CD14-positive monocyte (primary cell): ENCODE results near the gene TOX3. TPM values are rescaled to one million over a fixed set of nuclear protein-coding genes. Genes with fewer than 3 reads are reported as not detected.
A peak's percentile ranks its signal among the peaks of the same experiment; 100 is the strongest.

Experiments
- DNase-seq, 3 donors: peaks; one replicate each; pipeline ENCODE4 v3.0.0-alpha.2; 2011 to 2022
- H2AFZ ChIP-seq: 2 replicates; pipeline ENCODE4 v1.6.0; 2012; ENCODE audit warnings: mild to moderate bottlenecking, low read depth, low read length, inconsistent platforms; ENCODE audit not compliant: insufficient read depth, poor library complexity, severe bottlenecking
- H3K27ac ChIP-seq, 2 donors: 1 replicate in 1 of 2; 2 replicates in 1 of 2; pipeline ENCODE4 v1.5.1; 2012 to 2013; ENCODE audit warnings: low read length in 2 of 2, control low read depth in 1 of 2, inconsistent platforms in 1 of 2, low read depth in 1 of 2, mild to moderate bottlenecking in 1 of 2
- H3K27me3 ChIP-seq, 2 donors: one replicate each; pipeline versions ENCODE4 v1.6.0 to v1.6.1; 2011 to 2013; ENCODE audit warnings: low read length in 2 of 2; ENCODE audit not compliant: control insufficient read depth in 2 of 2, insufficient read depth in 2 of 2
- H3K36me3 ChIP-seq, 2 donors: replicated peaks in 1 of 2; 1 replicate in 1 of 2; 2 replicates in 1 of 2; pipeline versions ENCODE4 v1.5.1 to v1.6.1; 2012 to 2013; ENCODE audit warnings: low read length in 2 of 2, control low read depth in 1 of 2, inconsistent platforms in 1 of 2, mild to moderate bottlenecking in 1 of 2; ENCODE audit not compliant: insufficient read depth in 2 of 2, control insufficient read depth in 1 of 2
- H3K4me1 ChIP-seq, 2 donors: 1 replicate in 1 of 2; 2 replicates in 1 of 2; pipeline versions ENCODE4 v1.5.1 to v1.6.1; 2012 to 2013; ENCODE audit warnings: low read length in 2 of 2, control low read depth in 1 of 2, inconsistent platforms in 1 of 2, mild to moderate bottlenecking in 1 of 2, moderate library complexity in 1 of 2; ENCODE audit not compliant: insufficient read depth in 2 of 2, control insufficient read depth in 1 of 2
- H3K4me2 ChIP-seq: replicated peaks from 2 replicates; pipeline ENCODE3; 2012; ENCODE audit warnings: low read length, moderate library complexity, mild to moderate bottlenecking; ENCODE audit not compliant: poor library complexity, severe bottlenecking; ENCODE audit errors: extremely low read depth
- H3K4me3 ChIP-seq, 3 experiments: fragments of 200-600 bp in 1 of 3; sonication (generic) in 1 of 3; replicated peaks in 1 of 3; 1 replicate in 2 of 3; 2 replicates in 1 of 3; pipeline ENCODE4 v1.5.1; 2011 to 2013; ENCODE audit warnings: low read length in 3 of 3, mild to moderate bottlenecking in 3 of 3, control low read depth in 2 of 3, low read depth in 2 of 3, inconsistent platforms in 1 of 3, moderate library complexity in 1 of 3
- H3K79me2 ChIP-seq: 2 replicates; pipeline ENCODE4 v1.6.0; 2012; ENCODE audit warnings: mild to moderate bottlenecking, control low read depth, inconsistent platforms, low read length, moderate library complexity; ENCODE audit not compliant: insufficient read depth
- H3K9ac ChIP-seq: 2 replicates; pipeline ENCODE4 v1.6.0; 2017; ENCODE audit warnings: low read length, mild to moderate bottlenecking; ENCODE audit not compliant: insufficient read depth, poor library complexity, severe bottlenecking
- H3K9me3 ChIP-seq, 2 donors: replicated peaks in 1 of 2; 1 replicate in 1 of 2; 2 replicates in 1 of 2; pipeline versions ENCODE4 v1.5.1 to v1.6.1; 2012 to 2013; ENCODE audit warnings: low read length in 2 of 2, control low read depth in 1 of 2; ENCODE audit not compliant: control insufficient read depth in 1 of 2, insufficient read depth in 1 of 2
- H4K20me1 ChIP-seq: 2 replicates; pipeline ENCODE4 v1.6.0; 2012; ENCODE audit warnings: mild to moderate bottlenecking, low read length, control low read depth, moderate library complexity; ENCODE audit not compliant: insufficient read depth
- H3K27ac Mint-ChIP-seq, 7 donors: one replicate each; pipeline ENCODE4 v1.8.0; 2020; ENCODE audit warnings: mild to moderate bottlenecking in 7 of 7, mixed read lengths in 7 of 7, moderate library complexity in 6 of 7, inconsistent platforms in 2 of 7
- H3K27me3 Mint-ChIP-seq, 3 donors: one replicate each; pipeline ENCODE4 v1.8.0; 2021 to 2022; ENCODE audit warnings: low read depth in 3 of 3, mild to moderate bottlenecking in 3 of 3, mixed read lengths in 3 of 3, moderate library complexity in 3 of 3, inconsistent platforms in 1 of 3
- H3K36me3 Mint-ChIP-seq, 2 donors: one replicate each; pipeline ENCODE4 v1.8.0; 2020; ENCODE audit warnings: mixed read lengths in 2 of 2, inconsistent platforms in 1 of 2, mild to moderate bottlenecking in 1 of 2
- H3K4me1 Mint-ChIP-seq: one replicate; pipeline ENCODE4 v1.8.0; 2020; ENCODE audit warnings: mild to moderate bottlenecking, mixed read lengths
- H3K4me3 Mint-ChIP-seq, 2 donors: one replicate each; pipeline ENCODE4 v1.8.0; 2020; ENCODE audit warnings: mild to moderate bottlenecking in 2 of 2, mixed read lengths in 2 of 2, moderate library complexity in 1 of 2
- H3K9me3 Mint-ChIP-seq, 7 donors: one replicate each; pipeline ENCODE4 v1.8.0; 2020 to 2022; ENCODE audit warnings: mixed read lengths in 7 of 7, mild to moderate bottlenecking in 6 of 7, moderate library complexity in 6 of 7, inconsistent platforms in 2 of 7
- CTCF ChIP-seq: fragments of 200-600 bp; IDR thresholded peaks from one replicate; pipeline ENCODE4 v1.8.0; 2022; ENCODE audit warnings: antibody characterized with exemption, mild to moderate bottlenecking
- WGBS: methylation state at CpG from one replicate; pipeline ENCODE4 v1.1.5; 2013; ENCODE audit warnings: missing lambda C conversion rate; ENCODE audit not compliant: insufficient coverage; 5-methylcytosine and 5-hydroxymethylcytosine counted together
- intact Hi-C, 2 donors: fragments of 100-400 bp; cut with micrococcal nuclease; formaldehyde crosslinking; loops; one replicate each; pipeline versions ENCODE4 v1.15.0 to v1.15.1; 2023
- polyA minus RNA-seq: library from RNA; depleted of rRNA, polyadenylated mRNA; stranded (reverse); fragments of >200 nt; gene quantifications from 2 replicates; pipeline ENCODE4 v1.2.3, GENCODE V29; 2012
- polyA plus RNA-seq, 3 donors: library from polyadenylated mRNA; depleted of rRNA in 1 of 3; unstranded in 2 of 3; stranded (reverse) in 1 of 3; fragments of 300-500 nt in 2 of 3; fragments of >200 nt in 1 of 3; fragmentation: Illumina TruSeq in 2 of 3; gene quantifications; 1 replicate in 2 of 3; 2 replicates in 1 of 3; pipeline ENCODE4 v1.2.3, GENCODE V29; 2012 to 2021
- total RNA-seq, 12 experiments: library from RNA in 1 of 12; stranded (reverse) in 1 of 12; fragments of 120-200 nt in 1 of 12; gene quantifications; one replicate each; pipeline ENCODE4 v1.2.4 and lab custom pipeline; 2013 to 2026; ENCODE audit warnings: mixed read lengths in 6 of 12, inconsistent platforms in 1 of 12

TOX3 gene
- not detected for total RNA-seq (2013)
- polyA plus RNA-seq (not detected), polyA minus RNA-seq (not detected in 2 replicates), total RNA-seq (lab: John Stamatoyannopoulos, UW) (0 to 20.6 (median 0.12) reads per million in 11 experiments)

DNA sequence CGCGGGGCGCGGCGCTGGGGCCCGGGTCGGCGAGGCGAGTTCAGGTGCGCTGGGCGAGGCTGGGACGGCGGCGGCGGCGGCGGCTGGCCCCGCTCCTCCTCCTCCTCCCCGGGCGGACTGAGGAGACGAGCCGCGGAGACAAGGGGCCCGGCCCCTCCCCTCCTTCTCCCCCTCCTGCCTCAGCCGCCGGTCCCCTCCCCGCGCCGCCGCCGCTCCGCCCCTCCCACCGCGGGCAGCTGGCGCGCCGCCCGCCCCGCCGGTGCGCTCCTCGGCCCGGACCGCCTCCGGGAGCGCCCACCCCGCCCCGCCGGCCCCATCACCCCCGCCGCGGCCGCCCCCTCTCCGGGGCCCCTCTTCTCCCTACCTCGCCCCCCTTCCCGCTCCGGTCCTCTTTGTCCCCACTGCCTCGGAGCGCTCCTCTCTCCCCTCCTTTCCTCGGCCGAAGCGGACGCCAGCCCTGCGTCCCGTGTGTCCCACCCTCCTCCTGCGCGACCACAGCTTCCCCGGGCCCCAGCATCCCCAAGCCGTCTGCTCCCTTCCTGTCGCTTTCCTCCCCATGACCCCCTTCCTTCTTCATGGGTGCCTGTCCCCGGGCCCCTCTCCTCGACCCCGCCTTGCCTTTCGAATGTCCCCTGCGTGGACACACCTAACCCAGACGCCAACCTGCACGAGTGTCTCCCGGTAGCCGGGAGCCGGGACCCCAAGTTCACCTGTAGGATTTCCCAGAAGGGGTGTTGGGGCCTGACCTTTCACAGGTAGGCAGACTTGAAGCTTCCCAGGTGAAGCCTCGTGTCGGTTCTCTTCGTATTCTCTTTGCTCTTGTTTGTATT is at the start of gene TOX3:
Gene TOX3, minus strand, starts transcription at position 140 of the 830 bp plus-strand sequence. CDS start 420 bp downstream, outside the sequence.
- peak within 1 kb of the TSS in 1 of 2 donors; percentile 78 for H3K4me3 Mint-ChIP-seq

DNA sequence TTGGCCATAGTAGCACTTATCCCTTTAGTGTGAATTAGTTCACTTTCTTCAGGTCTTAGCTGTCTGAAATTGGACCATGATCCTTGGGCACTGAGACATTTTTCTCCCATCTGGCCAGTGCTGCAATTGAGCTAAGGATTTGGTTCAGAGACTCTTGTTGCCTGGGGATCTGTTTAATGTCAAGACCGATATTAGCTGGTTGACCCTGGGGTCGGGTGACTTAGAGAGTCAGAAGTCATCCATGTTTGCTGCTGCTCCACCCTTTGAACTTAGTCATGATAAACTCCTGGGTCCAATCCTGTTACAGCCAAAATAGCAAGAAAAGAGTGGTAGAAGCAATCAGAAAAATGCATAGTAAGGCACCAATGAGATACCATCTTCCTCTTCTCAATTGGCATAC is 45.8 kb upstream of the TOX3 start:
- peaks cover 0 to 2% (median 1%) of the 10 kb centered on the region in 3 donors for H3K27me3 Mint-ChIP-seq
- H3K36me3 Mint-ChIP-seq: no peaks in the 10 kb centered on the region
- Histone ChIP-seq H3K27me3 (no peaks in the 10 kb centered on the region), H3K27ac (no peak overlapping the region), H3K9me3 (no peaks in the 10 kb centered on the region), H3K4me3 (no peak overlapping the region), H3K4me2 (no peak overlapping the region), H2AFZ (no peak overlapping the region), H3K4me1 (no peaks in the 10 kb centered on the region), H3K79me2 (no peaks in the 10 kb centered on the region), H3K9ac (no peak overlapping the region), H3K36me3 (no peaks in the 10 kb centered on the region), H4K20me1 (no peaks in the 10 kb centered on the region)
- no peaks in the 10 kb centered on the region for H3K4me1 Mint-ChIP-seq
- intact Hi-C loops: no loop called here
- no peak overlapping the region for H3K27ac Mint-ChIP-seq
- no peak for TF ChIP-seq CTCF
- peaks cover 0 to 7% (median 0%) of the 10 kb centered on the region in 7 donors for H3K9me3 Mint-ChIP-seq
- no peak overlapping the region for H3K4me3 Mint-ChIP-seq
- no peak for DNase-seq
- WGBS: no CpG with 5 or more reads among the region's 2 CpGs

More for the DNA sequence above, at the start of gene TOX3:
- no peak within 1 kb of the TSS for H3K27ac Mint-ChIP-seq
- no peaks in the 10 kb centered on the region for H3K4me1 ChIP-seq
- H3K4me3 ChIP-seq: no peak within 1 kb of the TSS
- no peak for DNase-seq
- H3K9ac ChIP-seq: no peak within 1 kb of the TSS
- H3K79me2 ChIP-seq: no peaks in the 10 kb centered on the region
- H3K9me3 Mint-ChIP-seq: peaks cover 0 to 16% (median 10%) of the 10 kb centered on the region in 7 donors
- no peak within 1 kb of the TSS for H2AFZ ChIP-seq
- no peaks in the 10 kb centered on the region for H3K36me3 ChIP-seq
- TF ChIP-seq CTCF: no peak
- WGBS: under 1% methylated on average over 46 of the region's 83 CpGs
- peaks cover 0 to 23% of the 10 kb centered on the region in 2 donors for H3K9me3 ChIP-seq
- no peak within 1 kb of the TSS for H3K4me2 ChIP-seq
- H3K36me3 Mint-ChIP-seq: no peaks in the 10 kb centered on the region
- peaks cover 46 to 66% (median 59%) of the 10 kb centered on the region in 3 donors for H3K27me3 Mint-ChIP-seq
- peaks cover 2% of the 10 kb centered on the region for H3K4me1 Mint-ChIP-seq
- no peak within 1 kb of the TSS for H3K27ac ChIP-seq
- H3K27me3 ChIP-seq: peaks cover 34 to 59% of the 10 kb centered on the region in 2 donors
- intact Hi-C loops: no loop called here
- H4K20me1 ChIP-seq: no peaks in the 10 kb centered on the region
